ENCODE measurements around the gene ZNF223.

Gene ZNF223

GRCh38 chr19:44059229-44059628 lies 7.4 kb downstream of the ZNF223 start:
- TF ChIP-seq CTCF (IDR thresholded peaks at IDR 0.05; ENCODE audit: unreplicated experiment in 3 of 3), result no peak
- Mint-ChIP-seq H3K4me3 (no peak overlapping the region), H3K27me3 (ENCODE audit: low read depth) (no peaks in the 10 kb centered on the region), H3K9me3 (no peaks in the 10 kb centered on the region), H3K4me1 (peaks cover under 1% of the 10 kb centered on the region), H3K27ac (no peak overlapping the region), H3K36me3 (ENCODE audit: low read depth) (peaks cover 94% of the 10 kb centered on the region)

- TF ChIP-seq CTCF (IDR thresholded peaks at IDR 0.05; ENCODE audit: unreplicated experiment in 3 of 3), result no peak
- no peaks in the 10 kb centered on the region for H3K27me3 Mint-ChIP-seq (ENCODE audit: low read depth)
- peaks cover 8% of the 10 kb centered on the region for H3K9me3 Mint-ChIP-seq
- no peak overlapping the region for H3K4me3 Mint-ChIP-seq
- H3K36me3 Mint-ChIP-seq (ENCODE audit: low read depth), result peaks cover 96% of the 10 kb centered on the region
- H3K4me1 Mint-ChIP-seq, result no peaks in the 10 kb centered on the region
- H3K27ac Mint-ChIP-seq, result no peak overlapping the region
Measured at GRCh38 chr19:44061038-44061437, 9.2 kb downstream of the ZNF223 start.

GRCh38 chr19:44066305-44066704 lies 14.5 kb downstream of the ZNF223 start:
- no peaks in the 10 kb centered on the region for H3K27me3 Mint-ChIP-seq (ENCODE audit: low read depth)

GRCh38 chr19:44069415-44069814 lies 17.6 kb downstream of the ZNF223 start:
- Mint-ChIP-seq H3K36me3 (ENCODE audit: low read depth) (peaks cover 74% of the 10 kb centered on the region), H3K27ac (no peak overlapping the region)

More at GRCh38 chr19:44066305-44066704, 14.5 kb downstream of the ZNF223 start:
- TF ChIP-seq CTCF (IDR thresholded peaks at IDR 0.05; ENCODE audit: unreplicated experiment in 3 of 3), result no peak
- Mint-ChIP-seq H3K36me3 (ENCODE audit: low read depth) (peaks cover 91% of the 10 kb centered on the region), H3K4me3 (no peak overlapping the region), H3K4me1 (peaks cover 1% of the 10 kb centered on the region), H3K9me3 (peaks cover 45% of the 10 kb centered on the region), H3K27ac (no peak overlapping the region)

GRCh38 chr19:44071824-44072542 lies 20.1 kb downstream of the ZNF223 start, which contains the start of gene ZNF284:
Gene ZNF284, plus strand, starts transcription at chr19:44072159. Its CDS starts 4,231 bp downstream, at chr19:44076390.
- H3K27me3 Mint-ChIP-seq (ENCODE audit: low read depth), result no peaks in the 10 kb centered on the region
- peak within 1 kb of the TSS; percentile 57 to 90 (median 74) for H3K27ac Mint-ChIP-seq
- H3K4me1 Mint-ChIP-seq, result peaks cover 17% of the 10 kb centered on the region
- H3K4me3 Mint-ChIP-seq, result peak within 1 kb of the TSS; percentile 88 to 94 (median 90)
- no peak for TF ChIP-seq CTCF (IDR thresholded peaks at IDR 0.05; ENCODE audit: unreplicated experiment in 3 of 3)
- H3K9me3 Mint-ChIP-seq, result peaks cover 34% of the 10 kb centered on the region
- peaks cover 63% of the 10 kb centered on the region for H3K36me3 Mint-ChIP-seq (ENCODE audit: low read depth)

More at GRCh38 chr19:44069415-44069814, 17.6 kb downstream of the ZNF223 start:
- Mint-ChIP-seq H3K27me3 (ENCODE audit: low read depth) (no peaks in the 10 kb centered on the region), H3K4me1 (peaks cover 17% of the 10 kb centered on the region), H3K9me3 (peaks cover 51% of the 10 kb centered on the region), H3K4me3 (no peak overlapping the region)
- TF ChIP-seq CTCF (IDR thresholded peaks at IDR 0.05; ENCODE audit: unreplicated experiment in 3 of 3), result no peak

All from nephron (organoid).